ENCODE data around the gene ALDH8A1.
"Not testable (repeated sequence)": the region's sequence is repeated elsewhere in the genome, so short reads cannot be mapped to it uniquely, and the experiment has no call there.

DNA sequence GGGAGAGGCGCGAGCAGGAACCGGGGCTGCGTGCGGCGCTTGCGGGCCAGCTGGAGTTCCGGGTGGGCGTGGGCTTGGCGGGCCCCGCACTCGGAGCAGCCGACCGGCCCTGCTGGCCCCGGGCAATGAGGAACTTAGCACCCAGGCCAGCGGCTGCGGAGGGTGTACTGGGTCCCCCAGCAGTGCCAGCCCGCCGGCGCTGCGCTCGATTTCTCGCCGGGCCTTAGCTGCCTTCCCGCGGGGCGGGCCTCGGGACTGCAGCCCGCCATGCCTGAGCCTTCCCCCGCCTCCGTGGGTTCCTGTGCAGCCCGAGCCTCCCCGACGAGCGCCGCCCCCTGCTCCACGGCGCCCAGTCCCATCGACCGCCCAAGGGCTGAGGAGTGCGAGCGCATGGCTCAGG, 45.2 kb downstream of the ALDH8A1 start:
- TF ChIP-seq, protein P1, sequence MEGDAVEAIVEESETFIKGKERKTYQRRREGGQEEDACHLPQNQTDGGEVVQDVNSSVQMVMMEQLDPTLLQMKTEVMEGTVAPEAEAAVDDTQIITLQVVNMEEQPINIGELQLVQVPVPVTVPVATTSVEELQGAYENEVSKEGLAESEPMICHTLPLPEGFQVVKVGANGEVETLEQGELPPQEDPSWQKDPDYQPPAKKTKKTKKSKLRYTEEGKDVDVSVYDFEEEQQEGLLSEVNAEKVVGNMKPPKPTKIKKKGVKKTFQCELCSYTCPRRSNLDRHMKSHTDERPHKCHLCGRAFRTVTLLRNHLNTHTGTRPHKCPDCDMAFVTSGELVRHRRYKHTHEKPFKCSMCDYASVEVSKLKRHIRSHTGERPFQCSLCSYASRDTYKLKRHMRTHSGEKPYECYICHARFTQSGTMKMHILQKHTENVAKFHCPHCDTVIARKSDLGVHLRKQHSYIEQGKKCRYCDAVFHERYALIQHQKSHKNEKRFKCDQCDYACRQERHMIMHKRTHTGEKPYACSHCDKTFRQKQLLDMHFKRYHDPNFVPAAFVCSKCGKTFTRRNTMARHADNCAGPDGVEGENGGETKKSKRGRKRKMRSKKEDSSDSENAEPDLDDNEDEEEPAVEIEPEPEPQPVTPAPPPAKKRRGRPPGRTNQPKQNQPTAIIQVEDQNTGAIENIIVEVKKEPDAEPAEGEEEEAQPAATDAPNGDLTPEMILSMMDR (CRISPR knock-in tag; IDR thresholded peaks at IDR 0.05), result not testable (repeated sequence)
- not testable (repeated sequence) for TF ChIP-seq PHF5A (CRISPR knock-in tag; IDR thresholded peaks at IDR 0.05; ENCODE audit: low read depth, unreplicated experiment); ATF1 (CRISPR knock-in tag; IDR thresholded peaks at IDR 0.05)
- TF ChIP-seq, protein P2, sequence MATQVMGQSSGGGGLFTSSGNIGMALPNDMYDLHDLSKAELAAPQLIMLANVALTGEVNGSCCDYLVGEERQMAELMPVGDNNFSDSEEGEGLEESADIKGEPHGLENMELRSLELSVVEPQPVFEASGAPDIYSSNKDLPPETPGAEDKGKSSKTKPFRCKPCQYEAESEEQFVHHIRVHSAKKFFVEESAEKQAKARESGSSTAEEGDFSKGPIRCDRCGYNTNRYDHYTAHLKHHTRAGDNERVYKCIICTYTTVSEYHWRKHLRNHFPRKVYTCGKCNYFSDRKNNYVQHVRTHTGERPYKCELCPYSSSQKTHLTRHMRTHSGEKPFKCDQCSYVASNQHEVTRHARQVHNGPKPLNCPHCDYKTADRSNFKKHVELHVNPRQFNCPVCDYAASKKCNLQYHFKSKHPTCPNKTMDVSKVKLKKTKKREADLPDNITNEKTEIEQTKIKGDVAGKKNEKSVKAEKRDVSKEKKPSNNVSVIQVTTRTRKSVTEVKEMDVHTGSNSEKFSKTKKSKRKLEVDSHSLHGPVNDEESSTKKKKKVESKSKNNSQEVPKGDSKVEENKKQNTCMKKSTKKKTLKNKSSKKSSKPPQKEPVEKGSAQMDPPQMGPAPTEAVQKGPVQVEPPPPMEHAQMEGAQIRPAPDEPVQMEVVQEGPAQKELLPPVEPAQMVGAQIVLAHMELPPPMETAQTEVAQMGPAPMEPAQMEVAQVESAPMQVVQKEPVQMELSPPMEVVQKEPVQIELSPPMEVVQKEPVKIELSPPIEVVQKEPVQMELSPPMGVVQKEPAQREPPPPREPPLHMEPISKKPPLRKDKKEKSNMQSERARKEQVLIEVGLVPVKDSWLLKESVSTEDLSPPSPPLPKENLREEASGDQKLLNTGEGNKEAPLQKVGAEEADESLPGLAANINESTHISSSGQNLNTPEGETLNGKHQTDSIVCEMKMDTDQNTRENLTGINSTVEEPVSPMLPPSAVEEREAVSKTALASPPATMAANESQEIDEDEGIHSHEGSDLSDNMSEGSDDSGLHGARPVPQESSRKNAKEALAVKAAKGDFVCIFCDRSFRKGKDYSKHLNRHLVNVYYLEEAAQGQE (IDR thresholded peaks at IDR 0.05; ENCODE audit: borderline replicate concordance in 1 of 2, low read depth in 1 of 2, low read length in 2 of 2), result not testable (repeated sequence)

Measured in HepG2 (cell line).